ENCODE data around the gene RIPK4.

The RIPK4 gene

DNA sequence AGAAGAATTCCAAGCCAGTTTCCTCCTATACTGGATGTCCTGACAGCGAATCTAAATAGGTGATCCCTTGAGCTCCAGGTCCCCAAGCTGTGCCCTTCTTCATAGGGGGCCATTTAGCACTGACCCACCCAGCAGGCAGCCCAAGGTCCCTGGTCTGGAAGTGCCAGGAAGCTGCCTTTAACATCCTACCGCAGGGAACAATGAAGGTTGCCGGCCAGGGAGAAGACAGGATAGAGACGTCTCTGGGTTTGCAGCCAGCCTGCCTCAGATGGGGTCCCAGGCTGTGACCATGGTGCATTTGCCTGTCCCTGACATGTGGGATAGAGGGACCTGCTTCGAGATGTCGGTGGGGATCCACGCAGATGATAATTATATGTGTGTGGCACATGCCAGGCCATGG is 2.7 kb upstream of the RIPK4 start:
- DNase-seq (ENCODE audit: insufficient read length, low spot score) (no peak), FAIRE-seq (no peak)
- TF ChIP-seq, protein P1, sequence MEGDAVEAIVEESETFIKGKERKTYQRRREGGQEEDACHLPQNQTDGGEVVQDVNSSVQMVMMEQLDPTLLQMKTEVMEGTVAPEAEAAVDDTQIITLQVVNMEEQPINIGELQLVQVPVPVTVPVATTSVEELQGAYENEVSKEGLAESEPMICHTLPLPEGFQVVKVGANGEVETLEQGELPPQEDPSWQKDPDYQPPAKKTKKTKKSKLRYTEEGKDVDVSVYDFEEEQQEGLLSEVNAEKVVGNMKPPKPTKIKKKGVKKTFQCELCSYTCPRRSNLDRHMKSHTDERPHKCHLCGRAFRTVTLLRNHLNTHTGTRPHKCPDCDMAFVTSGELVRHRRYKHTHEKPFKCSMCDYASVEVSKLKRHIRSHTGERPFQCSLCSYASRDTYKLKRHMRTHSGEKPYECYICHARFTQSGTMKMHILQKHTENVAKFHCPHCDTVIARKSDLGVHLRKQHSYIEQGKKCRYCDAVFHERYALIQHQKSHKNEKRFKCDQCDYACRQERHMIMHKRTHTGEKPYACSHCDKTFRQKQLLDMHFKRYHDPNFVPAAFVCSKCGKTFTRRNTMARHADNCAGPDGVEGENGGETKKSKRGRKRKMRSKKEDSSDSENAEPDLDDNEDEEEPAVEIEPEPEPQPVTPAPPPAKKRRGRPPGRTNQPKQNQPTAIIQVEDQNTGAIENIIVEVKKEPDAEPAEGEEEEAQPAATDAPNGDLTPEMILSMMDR (IDR thresholded peaks at IDR 0.05; ENCODE audit: insufficient read depth, missing control alignments) = no peak

DNA sequence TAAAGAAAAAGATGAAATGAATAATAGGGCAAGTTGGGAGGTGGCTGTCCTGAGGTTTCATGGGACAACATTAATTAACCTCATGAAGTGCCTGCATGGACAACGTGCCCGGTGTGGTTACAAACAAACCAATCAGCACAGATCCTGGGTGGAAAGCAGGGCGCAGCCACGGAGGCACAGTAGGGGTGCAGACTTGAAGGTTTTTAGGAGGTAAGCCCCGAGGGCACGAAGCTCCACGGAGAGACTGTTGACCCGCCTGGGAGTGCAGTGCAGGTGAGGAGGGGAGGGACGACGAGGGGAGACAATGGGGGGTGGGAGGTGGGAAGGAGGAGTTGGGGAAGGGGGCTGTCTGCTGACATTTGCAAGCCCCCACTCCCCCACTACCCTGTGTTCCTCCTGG is 2.3 kb upstream of the RIPK4 start:
- FAIRE-seq = no peak
- DNase-seq (ENCODE audit: insufficient read length, low spot score) = no peak
- TF ChIP-seq, protein P1 (IDR thresholded peaks at IDR 0.05; ENCODE audit: insufficient read depth, missing control alignments) = no peak

DNA sequence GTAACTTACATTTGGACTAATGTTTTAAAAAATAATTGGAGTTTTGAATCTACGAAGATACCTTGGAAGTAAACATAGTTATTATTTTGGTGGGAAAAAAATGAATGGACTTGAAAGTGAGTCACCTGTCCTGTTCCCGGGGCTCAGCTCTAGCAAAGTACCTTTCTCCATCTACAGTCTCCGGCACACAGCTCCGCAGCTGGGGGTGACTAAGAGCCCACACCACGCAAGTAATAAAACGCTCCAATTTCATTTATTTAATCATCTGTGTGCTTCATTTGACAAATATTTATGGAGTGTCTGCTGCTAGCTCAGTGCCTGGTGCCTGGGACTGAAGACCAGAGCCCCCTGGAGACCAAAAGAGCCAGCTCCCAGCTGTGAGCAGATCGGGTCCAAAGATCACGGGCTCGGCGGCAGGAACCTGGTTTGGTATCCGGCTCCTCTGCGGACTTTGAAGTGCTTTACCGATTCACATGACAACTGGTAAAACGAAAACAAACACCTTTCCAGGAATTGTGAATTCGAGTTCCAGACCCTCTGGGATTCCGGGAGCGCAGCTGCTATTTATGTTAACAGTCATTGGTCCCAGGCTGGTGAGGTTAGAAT is 1.7 kb upstream of the RIPK4 start:
- FAIRE-seq = no peak
- TF ChIP-seq, protein P1 (IDR thresholded peaks at IDR 0.05; ENCODE audit: insufficient read depth, missing control alignments) = no peak
- no peak for DNase-seq (ENCODE audit: insufficient read length, low spot score)

DNA sequence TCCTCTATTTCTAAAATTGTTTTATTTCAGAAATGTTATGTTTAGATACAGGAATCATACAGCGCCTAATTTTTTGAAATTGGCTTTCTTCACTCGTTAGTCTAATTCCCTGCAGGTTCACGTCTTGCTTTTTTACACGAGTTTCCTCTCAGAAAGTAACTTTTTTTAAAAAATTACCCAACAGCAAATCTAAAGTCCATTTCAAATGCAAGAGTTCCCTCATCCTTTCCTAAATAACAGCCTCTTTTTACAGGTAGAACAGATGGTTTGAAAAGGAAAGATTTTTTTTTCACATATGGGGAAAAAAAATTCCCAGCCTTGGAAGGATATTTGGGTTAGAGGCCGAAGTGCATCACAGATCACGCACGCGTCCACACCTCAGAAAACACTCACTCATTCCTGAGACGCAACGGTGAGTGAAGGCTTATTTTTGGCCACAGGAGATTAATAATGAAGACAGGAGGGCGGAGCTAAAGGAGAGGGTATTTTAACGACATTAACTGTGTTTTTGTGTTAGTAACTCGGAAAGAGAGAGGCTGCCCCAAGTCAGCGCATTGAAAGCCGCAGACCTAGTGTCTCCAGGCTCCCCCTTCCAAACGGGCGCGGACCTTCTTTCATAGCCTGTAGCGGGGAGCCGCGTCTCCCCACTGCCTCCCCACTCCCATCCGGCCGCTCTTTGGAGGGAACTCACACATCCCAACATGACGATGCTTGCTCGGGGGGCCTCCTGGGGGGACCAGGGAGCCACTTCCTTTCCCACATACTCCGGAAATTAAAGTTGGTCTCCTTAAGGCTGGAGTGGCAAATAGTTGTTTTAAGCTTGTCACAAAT is 969 bp upstream of the RIPK4 start:
- DNase-seq (ENCODE audit: insufficient read length, low spot score) = no peak
- no peak for FAIRE-seq
- TF ChIP-seq, protein P1 (IDR thresholded peaks at IDR 0.05; ENCODE audit: insufficient read depth, missing control alignments) = no peak

DNA sequence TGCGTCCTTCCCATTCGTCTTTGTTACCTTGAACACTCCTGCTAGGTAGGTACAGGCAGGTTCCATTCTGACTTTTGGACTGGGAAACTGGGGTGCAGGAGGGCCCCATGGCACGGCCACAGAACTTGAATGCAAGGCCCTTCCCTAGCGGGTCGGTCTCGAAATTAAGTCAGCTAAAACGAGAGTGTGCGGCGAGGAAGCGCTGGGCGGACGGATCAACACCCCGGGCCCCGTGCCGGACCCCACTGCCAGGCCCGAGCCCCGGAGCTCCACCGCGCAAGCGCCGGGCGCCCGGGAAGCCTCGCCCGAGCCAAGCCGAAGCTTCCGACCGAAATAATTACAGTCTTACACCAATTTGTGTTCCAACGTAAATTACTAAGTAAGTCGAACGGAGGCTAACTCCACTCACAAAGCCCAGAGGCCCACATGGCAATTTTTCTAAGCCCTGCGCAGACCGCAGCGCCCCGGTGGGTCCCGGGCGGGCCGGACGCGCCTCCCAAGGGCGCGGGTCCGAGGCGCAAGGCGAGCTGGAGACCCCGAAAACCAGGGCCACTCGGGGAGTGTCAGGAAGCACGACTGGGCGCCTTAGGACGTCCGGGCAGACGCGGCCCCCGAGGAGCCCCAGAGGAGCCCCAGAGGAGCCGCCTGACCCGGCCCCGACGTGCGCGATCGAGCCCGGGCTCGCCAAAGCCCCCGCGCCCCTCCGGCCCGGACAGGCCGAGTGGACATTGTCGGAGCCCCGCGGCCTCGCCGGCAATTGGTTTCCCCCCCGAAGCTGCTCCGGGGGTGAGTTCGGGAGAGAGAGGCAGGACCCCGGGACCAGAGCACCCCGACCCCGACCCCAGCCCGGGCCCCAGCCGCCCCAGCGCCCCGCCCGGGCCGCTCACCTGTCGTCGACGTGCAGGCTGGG is 624 bp downstream of the RIPK4 start:
- FAIRE-seq = no peak
- no peak for DNase-seq (ENCODE audit: insufficient read length, low spot score)
- TF ChIP-seq, protein P1 (IDR thresholded peaks at IDR 0.05; ENCODE audit: insufficient read depth, missing control alignments) = no peak

DNA sequence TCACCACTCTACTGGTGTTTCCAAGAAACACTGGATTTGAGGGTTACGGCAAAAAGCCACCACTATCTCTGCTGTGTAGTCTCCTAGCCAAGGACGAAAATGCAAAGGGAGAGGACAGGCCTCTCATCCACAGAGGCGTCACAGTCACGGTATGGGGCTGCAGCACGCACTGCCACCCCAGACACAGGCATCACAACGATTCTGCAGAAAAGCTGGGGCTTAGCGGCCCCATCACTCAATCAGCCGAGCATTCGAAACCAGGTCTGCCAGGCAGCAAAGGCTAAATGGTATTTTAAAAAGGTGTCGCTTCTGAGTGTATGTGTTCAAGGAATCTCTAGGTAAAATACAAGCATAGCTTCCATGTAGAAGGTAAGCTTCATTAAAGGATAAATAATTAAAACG is 1.4 kb downstream of the RIPK4 start:
- TF ChIP-seq, protein P1 (IDR thresholded peaks at IDR 0.05; ENCODE audit: insufficient read depth, missing control alignments) = no peak
- DNase-seq (ENCODE audit: insufficient read length, low spot score) = no peak
- FAIRE-seq = no peak
